ENCODE data around the gene OSBP.

DNA sequence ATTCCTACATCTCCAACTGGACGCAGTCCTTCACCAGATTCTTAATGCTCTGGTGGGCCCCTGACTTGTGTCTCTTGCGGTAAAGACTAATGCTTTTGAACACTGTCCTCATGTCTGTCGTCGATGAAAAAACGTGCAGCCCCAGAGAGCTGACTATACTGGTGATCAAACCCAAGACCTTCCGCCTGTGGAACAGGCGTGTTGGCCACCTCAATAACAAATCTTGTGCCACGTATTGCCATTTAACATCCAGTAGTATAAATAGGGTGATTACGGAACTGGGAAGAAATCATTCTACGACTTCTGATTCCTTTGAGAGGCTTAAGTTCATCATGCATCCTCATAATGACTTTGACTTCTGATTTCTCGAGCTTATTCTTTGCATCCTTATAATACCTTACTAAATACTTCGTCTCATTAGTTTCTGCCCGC, 58.6 kb downstream of the OSBP start:
- TF ChIP-seq EZH2 (IDR thresholded peaks at IDR 0.05; ENCODE audit: borderline replicate concordance, low read length), result no peak
- TF ChIP-seq, protein P1, sequence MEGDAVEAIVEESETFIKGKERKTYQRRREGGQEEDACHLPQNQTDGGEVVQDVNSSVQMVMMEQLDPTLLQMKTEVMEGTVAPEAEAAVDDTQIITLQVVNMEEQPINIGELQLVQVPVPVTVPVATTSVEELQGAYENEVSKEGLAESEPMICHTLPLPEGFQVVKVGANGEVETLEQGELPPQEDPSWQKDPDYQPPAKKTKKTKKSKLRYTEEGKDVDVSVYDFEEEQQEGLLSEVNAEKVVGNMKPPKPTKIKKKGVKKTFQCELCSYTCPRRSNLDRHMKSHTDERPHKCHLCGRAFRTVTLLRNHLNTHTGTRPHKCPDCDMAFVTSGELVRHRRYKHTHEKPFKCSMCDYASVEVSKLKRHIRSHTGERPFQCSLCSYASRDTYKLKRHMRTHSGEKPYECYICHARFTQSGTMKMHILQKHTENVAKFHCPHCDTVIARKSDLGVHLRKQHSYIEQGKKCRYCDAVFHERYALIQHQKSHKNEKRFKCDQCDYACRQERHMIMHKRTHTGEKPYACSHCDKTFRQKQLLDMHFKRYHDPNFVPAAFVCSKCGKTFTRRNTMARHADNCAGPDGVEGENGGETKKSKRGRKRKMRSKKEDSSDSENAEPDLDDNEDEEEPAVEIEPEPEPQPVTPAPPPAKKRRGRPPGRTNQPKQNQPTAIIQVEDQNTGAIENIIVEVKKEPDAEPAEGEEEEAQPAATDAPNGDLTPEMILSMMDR (conservative IDR thresholded peaks at IDR 0.05 in 1 of 2, IDR thresholded peaks at IDR 0.05 in 1 of 2; ENCODE audit: extremely low read depth in 1 of 2, insufficient read depth in 1 of 2, low read depth in 1 of 2, low read length in 2 of 2), result no peak

Data from mammary epithelial cell (primary cell).